Measurements from ENCODE around the gene STXBP6.

STXBP6 gene

DNA sequence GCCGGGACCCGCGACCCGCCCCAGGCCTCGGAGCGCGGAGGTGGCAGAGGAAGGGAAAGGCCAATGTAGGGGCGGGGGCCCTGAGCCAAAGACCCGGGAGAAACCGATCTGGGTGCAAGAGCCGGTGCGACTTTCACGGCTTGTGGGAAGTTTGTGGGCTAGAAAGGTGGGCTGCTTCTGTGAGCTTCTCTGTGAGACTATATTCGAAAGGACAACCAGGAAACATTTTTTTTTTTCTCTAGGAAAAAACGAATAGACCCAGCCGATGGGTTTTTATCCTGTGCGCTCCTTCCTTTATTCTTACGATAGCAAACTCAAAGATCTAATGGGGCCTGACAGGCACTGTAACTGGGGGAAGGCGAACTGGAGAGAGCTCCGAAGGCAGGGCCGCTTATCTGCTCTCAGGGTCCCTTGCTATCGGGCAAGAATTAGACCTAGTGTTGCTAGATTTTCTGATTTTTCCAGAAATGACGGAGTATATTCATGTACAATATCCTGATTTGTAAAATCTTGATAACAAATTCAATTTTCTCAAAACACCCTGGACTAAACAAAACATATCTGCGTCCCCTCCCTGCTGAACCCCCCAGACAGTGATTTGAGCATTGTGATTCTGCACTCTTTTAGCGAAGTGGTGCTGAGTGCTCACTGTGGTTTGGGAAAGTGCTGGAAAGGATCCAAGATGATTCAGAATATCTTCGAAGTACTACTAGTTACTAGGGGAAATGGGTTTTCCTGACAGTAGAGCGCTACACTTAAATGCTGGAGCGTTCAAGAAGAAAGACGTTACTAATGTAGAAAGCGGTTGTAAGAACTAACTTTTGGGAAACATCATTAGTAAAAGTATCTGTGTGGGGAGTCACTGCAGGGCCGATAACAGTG is 563 bp upstream of the STXBP6 start:
- no peak for DNase-seq

GRCh38 chr14:25049093-25049567 is 817 bp downstream of the STXBP6 start:
- DNase-seq = no peak

DNA sequence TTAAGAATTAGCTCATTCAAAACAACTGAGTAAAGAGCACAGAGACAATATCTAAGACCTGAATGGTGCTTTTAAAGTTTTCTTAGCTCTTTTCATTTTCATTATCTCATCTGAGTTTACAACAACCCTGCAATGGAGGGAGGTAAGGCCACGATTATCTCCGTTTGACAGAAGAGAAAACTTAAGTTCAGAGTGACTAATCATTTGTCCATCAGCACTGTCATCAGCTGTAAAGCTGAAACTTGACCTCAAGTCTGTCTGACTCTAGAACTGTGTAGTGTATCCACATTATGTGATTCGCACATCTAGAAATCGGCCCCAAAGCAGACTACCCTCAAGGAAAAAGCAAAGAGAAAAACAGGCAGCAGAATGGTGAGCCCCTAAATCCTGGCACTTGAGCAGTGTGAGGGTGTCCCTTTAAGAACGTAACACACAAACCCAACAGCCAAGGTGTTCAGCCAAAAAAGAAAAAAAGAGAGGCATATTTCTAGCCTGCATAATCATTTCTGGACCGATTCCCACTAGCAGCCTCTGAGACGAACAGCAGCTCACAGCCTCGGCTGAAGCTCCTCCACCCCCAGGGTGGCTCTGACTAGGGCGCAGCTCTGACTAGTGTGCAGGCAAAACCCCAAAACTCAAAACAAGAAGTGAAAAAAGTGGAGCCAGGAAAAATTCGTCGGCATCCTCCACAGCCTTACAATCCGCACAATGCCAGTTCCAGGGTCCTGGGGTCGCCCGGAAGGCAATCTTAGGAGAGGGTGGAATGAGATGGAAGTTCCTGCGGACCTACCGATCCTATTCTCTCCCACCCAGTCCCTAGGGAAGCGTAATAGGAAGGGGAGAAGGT is 1.6 kb downstream of the STXBP6 start:
- no peak for DNase-seq

GRCh38 chr14:25046301-25046943 is 3.5 kb downstream of the STXBP6 start:
- no peak for DNase-seq

DNA sequence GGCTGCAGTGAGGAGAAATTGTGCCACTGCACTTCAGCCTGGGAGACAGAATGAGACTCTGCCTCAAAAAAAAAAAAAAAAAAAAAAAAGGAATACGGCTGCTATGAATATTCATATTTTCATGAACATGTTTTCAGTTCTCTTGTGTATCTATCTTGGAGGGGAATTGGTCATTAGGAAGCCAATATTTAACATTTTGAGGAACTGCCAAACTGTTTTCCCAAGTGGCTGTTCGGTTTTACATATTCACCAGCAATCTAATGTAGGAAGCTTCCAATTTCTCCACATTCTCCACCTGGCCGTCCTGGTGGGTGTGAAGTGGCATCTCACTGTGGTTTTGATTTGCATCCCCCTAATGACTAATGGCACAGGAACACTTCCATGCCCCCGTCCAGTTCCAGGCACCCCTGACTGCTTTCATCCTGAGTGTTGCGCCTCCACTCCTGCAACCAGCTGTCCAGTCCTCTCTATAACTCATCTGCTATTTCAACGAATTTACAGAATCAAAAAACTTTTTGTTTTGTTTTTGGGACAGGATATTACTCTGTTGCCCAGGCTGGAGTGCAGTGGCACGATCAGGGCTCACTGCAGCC is 5.7 kb downstream of the STXBP6 start:
- no peak for DNase-seq

GRCh38 chr14:25042362-25043299 is 7.3 kb downstream of the STXBP6 start:
- DNase-seq = no peak

DNA sequence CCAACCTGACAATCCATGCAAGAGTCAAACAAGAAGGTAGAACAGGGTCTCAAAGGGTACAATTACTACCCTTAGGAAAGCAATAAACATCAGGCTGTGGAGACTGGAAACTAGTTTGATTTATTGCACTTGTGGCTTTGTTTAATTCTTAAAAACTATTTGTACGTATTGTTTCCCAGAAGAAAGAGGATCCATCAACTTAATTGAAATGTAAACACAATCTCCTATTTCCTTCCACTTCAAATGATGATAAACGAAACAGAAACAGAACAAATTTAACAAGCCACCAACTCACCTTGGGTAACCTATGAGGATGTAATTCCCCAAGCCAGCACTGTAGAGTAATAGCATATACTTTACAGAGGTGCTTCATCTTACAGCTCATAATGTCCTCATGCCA is 8.0 kb downstream of the STXBP6 start:
- no peak for DNase-seq

DNA sequence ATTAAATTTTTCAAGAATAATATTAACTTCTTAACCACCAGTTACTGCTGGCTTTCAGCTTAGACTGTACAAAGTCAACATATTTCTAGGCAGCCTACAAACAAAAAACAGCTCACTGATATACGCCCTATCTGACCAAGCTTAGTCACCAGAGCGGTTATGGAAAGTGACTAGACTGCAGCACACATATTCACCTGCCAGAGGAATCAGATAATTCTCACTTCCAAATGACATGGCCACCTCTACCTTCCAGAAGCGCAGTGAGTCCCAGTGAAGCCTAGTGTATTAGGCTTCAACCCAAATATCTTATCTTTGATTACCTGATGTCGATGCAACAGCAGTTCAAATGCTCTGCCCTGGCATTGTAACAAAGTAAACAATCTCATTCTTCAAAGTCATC is 8.5 kb downstream of the STXBP6 start:
- DNase-seq = no peak

DNA sequence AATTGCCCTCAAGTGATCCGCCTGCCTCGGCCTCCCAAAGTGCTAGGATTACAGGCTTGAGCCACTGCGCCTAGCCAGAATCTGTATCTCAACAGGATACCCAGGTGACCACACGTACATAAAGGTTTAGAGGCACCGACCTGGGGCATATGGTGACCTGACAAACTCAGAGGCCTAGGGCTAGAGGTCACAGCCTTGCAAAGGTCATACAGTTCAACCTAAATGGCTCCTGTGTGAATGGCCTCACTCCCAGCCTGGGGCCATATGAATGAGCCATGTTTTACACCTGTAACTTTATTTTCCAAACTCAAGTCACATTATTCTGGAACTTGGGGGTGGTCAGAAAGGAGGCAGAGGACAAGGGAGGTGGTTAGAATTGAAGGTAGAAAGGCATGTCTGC is 10.0 kb downstream of the STXBP6 start:
- DNase-seq = no peak

GRCh38 chr14:25038044-25038668 is 11.8 kb downstream of the STXBP6 start:
- DNase-seq = no peak

DNA sequence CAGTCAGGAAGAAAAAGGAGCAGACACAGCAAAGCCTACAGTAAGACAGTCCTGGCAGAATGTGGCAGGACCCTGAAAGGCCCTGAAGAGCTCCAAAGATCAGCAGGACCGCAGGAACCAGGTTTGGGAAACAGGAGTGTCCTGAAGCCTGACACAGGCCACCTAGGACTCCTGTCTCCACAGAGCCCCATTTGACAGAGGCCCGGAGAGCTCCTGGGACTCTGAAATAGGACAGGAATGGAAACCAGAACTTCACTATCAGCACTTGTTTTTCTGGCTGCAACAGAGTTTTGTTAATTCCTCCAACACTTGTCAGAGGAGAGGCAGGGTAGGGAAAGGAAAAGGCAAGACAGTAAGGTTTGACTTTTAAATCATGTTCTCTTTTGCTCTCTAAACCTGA is 12.9 kb downstream of the STXBP6 start:
- no peak for DNase-seq

GRCh38 chr14:25034803-25035681 is 14.9 kb downstream of the STXBP6 start:
- no peak for DNase-seq

DNA sequence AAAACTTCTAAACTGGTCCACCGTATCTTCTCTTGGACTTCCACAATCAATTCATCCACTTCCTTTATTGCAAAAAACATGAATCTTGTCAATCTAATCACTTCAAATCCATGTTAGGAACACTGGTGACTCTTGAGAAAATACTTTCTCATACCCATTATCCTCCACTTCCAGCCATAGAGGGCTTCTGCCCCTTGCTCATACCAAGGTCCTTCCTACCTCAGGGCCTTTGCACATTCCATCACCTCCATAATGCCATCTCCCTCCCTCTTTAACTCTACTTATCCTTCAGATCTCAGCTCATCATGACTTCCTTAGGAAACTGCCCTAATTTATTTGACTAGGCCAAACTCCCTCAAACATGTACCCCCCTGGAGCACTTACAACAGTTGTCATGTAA is 16.6 kb downstream of the STXBP6 start:
- no peak for DNase-seq

DNA sequence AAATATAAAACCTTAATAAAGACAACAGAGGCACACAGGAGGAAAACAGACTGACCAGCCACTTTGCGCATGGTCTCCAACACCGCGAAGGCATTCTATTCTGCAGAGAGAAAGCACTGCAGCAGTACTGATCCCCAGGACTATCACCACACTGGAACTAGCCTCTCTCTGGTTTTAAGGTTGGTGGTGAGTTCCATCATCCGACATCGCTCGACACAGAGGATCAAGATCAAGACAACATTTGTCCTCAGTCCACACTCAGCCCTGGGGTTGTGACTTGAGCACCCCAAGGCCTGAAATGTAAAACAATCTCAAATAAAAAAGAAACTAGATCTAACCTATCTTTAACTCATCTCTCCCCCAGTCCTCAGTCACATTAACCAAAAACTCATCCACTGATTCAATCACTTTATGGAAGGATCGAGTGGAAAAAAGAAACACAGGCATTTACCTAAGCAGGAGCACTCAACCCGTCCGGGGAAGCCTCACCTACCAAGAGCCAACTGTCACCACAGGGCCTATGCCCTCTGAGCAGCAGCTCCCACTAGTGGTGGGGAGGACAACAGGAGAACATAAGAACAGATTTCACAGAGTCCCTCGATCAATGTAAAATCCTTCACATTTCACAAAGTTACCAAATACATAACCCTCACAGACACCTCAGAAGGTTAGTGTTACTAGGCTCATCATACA is 17.7 kb downstream of the STXBP6 start:
- no peak for DNase-seq

- DNase-seq = no peak
These were observed 23.3 kb downstream of the STXBP6 start for GRCh38 chr14:25026476-25027137.

DNA sequence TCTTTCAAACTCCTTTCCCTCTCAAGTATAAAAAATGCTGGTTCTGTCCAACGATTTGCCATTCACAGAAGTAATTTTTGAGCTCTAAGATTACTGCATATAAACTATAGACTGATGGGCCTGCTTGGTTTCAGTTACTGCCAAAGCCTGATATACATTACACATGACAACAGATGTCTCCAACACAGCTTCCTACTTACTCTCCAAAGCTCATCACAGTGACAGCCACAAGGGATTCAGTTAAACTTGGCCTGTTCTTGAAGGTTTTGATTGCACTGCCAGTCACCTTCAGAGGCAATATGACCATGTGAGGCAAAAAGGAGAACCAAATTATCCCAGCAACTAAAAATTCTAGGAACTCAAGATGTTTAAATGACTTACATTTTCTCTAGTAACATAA is 30.1 kb downstream of the STXBP6 start:
- DNase-seq = no peak

DNA sequence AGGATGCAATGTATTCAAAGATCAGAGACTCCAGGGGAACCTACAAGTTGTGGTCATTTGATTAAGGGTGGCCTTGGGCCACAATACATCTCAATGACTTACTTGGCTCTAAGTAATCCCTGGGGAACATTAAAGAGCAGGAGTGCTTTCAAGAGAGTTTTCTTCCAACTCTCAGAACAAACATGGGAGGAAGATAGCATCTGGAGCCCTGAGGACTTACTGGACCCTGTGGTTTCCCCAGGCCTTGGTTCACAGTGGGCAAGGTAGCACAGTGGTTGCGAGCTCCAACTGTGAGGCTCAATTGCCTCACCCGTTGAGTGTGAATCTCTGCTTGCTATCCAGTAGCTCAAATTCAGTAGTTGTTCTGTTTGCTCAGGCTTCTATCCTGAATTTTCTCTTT is 32.4 kb downstream of the STXBP6 start:
- no peak for DNase-seq

DNA sequence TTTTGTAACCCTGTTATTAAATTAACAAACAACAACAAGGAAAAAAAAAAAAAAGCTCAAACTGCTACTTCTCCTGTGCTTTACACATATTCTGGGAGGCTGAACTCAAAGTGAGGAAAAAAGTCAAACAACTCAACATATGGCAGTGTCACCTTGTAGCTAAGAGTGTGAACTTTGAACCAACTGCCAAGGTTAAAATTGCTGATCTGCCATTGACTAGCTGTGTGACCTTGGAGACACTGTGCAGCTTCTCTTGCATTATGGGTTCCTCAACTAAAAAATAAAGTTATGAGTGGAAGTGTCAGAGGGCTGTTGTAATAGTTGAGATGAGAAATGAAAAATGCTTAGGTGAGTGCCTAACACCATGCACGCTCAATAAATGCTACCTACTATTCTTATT is 34.2 kb downstream of the STXBP6 start:
- no peak for DNase-seq

DNA sequence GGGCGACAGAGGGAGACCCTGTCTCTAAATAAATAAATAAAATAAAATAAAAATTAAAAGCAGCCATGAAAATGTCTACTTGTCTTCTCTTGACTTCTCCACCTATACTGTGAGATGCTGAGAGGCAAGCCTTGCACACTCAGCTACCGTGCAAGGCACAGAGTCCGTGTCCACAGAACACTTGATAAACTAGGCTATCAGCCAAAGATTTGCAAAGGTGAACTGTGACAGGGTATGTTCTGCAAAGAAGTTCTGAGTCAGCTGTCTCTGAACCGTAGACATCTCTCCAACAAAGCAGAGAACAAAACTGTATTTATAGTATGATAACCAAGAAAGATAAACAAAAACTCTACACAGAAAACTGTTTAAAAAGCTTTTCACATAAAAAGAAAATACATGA is 35.5 kb downstream of the STXBP6 start:
- DNase-seq = no peak

Measured in activated CD4-positive, CD25-positive, alpha-beta regulatory T cell treated with anti-CD3 and anti-CD28 coated beads, Interleukin-2, amount 50 U/mL, for 72 hours (primary cell).